Pancreas (tissue), 10 donors: ENCODE results near the gene MAPK8IP2. TPM values are rescaled to one million over a fixed set of nuclear protein-coding genes. Genes with fewer than 3 reads are reported as not detected.

Source experiments
- ATAC-seq, 4 donors: fragments of 200-7000 bp; cut with Tn5 transposase; one replicate each; pipeline versions ENCODE4 v1.8.0 to v1.9.1; 2020; ENCODE audit warnings: mild to moderate bottlenecking in 4 of 4, moderate library complexity in 4 of 4
- DNase-seq, 6 donors: peaks; one replicate each; pipeline ENCODE4 v3.0.0-alpha.2; 2020
- FAIRE-seq: peaks from 2 replicates; lab custom pipeline; 2012; peaks lifted over from hg19 to GRCh38; lab: Jason Lieb, UNC
- H3K27ac ChIP-seq, 4 donors: fragments of 200-600 bp; sonication (generic); 1 replicate in 3 of 4; 2 replicates in 1 of 4; pipeline versions ENCODE4 v1.5.0 to v1.8.0; 2020
- H3K27me3 ChIP-seq, 4 donors: fragments of 200-600 bp; one replicate each; pipeline ENCODE4 v1.8.0; 2021
- H3K36me3 ChIP-seq, 3 donors: fragments of 200-600 bp; sonication (generic) in 1 of 3; one replicate each; pipeline versions ENCODE4 v1.5.0 to v1.8.0; 2020 to 2021
- H3K4me1 ChIP-seq, 3 donors: fragments of 200-600 bp; one replicate each; pipeline ENCODE4 v1.8.0; 2021
- H3K4me3 ChIP-seq, 4 donors: fragments of 200-600 bp; sonication (generic) in 2 of 4; one replicate each; pipeline versions ENCODE4 v1.5.0 to v1.8.0; 2020 to 2021
- H3K9me3 ChIP-seq, 4 donors: fragments of 200-600 bp; one replicate each; pipeline ENCODE4 v1.8.0; 2021
- WGBS, 2 donors: extraction: QIAGEN DNeasy Blood & Tissue Kit; methylation state at CpG; one replicate each; pipeline ENCODE4 v1.1.7; 2013; 5-methylcytosine and 5-hydroxymethylcytosine counted together
- intact Hi-C, 3 donors: fragments of 100-400 bp; cut with DNase I; formaldehyde crosslinking; loops; one replicate each; pipeline versions ENCODE4 v1.11.1 to v1.14.2; 2022
- polyA plus RNA-seq, 2 donors: library from polyadenylated mRNA; stranded (reverse); fragments of 200-250 nt; gene quantifications; one replicate each; pipeline ENCODE4 v1.2.3, GENCODE V29; 2013
- total RNA-seq, 6 donors: library from RNA; stranded (reverse); fragmentation: NEBNext Ultra II Directional in 4 of 6; extraction: Animal tissue kit (Norgen Biotek cat#: 25700) in 4 of 6; gene quantifications; one replicate each; pipeline versions ENCODE4 v1.2.1 to v1.2.4, GENCODE V29; 2021 to 2023
- TF ChIP-seq, protein P1 (sequence below), 4 donors: fragments of 200-600 bp; sonication (generic) in 3 of 4; IDR thresholded peaks; one replicate each; pipeline versions ENCODE4 v1.5.0 to v1.8.0; 2021; ENCODE audit warnings: antibody characterized with exemption in 4 of 4
- donor health status: healthy with polysubstance abuse.
- donor health status: DM: no; HTN: no; CAD: no; lungs with moderate emphysema.
- donor health status: DM: no; HTN: no; CAD: no.
- donor health status: control.
- donor health status: control.
- donor health status: Bipolar disorder and iron deficiency.
- donor health status: DM: yes; HTN: yes; CAD: no.
- donor health status: DM: no; HTN: no; CAD: no.
- donor health status: DM: no; HTN: no; CAD: no.
- donor health status: DM: yes; HTN: yes; CAD: no.

The MAPK8IP2 gene
- total and polyA plus RNA-seq, 8 donors: 1.4 to 10.0 (median 2.6) TPM

DNA sequence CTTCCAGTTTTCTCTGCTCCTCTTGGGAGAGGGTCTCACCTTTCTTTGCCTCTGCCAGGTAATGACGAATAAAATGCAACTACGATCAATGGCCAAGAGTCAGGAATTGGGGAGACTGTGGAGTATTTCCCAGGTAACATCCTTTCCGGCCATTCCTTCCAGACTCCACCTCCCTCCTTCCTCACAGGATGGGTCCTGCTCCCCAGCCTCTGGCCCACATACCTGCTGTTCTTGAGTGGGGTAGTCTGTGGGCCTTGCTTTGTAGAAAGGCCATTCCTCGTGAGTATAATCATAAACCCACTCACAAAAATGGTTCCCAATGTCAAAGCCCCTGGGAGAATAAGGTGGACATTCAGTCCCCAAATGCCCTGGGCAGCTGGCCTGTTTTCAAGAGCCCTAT is 20.8 kb upstream of the MAPK8IP2 start:
- H3K27me3 ChIP-seq: no peaks in the 10 kb centered on the region
- peaks cover 0 to 10% (median 0%) of the 10 kb centered on the region in 3 donors for H3K4me1 ChIP-seq
- no peak for FAIRE-seq
- no peaks in the 10 kb centered on the region for H3K9me3 ChIP-seq
- no peaks in the 10 kb centered on the region for H3K36me3 ChIP-seq
- no peak for DNase-seq
- TF ChIP-seq, protein P1, sequence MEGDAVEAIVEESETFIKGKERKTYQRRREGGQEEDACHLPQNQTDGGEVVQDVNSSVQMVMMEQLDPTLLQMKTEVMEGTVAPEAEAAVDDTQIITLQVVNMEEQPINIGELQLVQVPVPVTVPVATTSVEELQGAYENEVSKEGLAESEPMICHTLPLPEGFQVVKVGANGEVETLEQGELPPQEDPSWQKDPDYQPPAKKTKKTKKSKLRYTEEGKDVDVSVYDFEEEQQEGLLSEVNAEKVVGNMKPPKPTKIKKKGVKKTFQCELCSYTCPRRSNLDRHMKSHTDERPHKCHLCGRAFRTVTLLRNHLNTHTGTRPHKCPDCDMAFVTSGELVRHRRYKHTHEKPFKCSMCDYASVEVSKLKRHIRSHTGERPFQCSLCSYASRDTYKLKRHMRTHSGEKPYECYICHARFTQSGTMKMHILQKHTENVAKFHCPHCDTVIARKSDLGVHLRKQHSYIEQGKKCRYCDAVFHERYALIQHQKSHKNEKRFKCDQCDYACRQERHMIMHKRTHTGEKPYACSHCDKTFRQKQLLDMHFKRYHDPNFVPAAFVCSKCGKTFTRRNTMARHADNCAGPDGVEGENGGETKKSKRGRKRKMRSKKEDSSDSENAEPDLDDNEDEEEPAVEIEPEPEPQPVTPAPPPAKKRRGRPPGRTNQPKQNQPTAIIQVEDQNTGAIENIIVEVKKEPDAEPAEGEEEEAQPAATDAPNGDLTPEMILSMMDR (IDR thresholded peaks at IDR 0.05): no peak
- 93 to 94% methylated on average over 4 of the region's 4 CpGs for WGBS, 2 donors
- intact Hi-C loops: no loop called here
- no peak overlapping the region for H3K27ac ChIP-seq
- no peak overlapping the region for H3K4me3 ChIP-seq
- no peak for ATAC-seq

DNA sequence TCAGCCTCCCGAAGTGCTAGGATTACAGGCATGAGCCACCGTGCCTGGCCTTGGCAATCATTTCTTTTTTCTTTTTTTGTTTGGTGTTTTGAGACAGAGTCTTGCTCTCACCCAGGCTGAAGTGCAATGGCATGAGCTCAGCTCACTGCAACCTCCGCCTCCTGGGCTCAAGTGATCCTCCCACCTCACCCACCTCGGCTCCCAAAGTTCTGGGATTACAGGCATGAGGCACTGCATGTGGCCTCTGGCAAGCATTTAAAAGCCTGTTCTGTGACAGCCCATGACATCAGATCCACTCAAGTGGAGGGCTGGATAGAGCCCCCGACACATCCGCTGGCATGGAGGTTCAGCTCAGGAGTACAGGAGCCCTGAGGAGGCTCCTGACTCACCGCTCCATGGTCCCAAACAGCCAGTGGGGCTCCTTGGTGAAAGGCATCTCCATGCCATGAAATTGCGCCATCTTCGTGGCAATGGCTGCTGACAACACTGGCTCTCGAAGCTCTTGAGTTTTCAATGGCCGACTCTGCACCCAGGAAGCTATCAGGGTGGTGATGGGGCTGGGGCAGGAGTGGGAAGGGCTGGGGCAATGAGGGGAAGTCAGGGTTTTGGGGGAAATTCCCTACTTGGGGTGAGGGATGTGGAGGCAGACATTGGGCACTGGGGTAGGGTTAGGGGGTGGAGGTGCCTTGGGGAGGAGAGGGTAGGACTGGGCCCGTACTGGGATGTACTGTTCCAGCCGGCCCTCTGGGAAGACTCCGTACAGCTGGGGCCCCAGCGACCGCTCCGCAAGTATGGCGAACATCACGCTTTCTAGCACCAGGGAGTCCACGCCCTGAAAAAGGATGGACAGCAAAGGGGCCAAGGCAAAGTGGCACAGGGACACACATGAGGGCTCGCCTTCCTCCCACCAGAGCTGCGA is 19.3 kb upstream of the MAPK8IP2 start:
- no peak overlapping the region for H3K27ac ChIP-seq
- 86 to 93% methylated on average over 22 of the region's 22 CpGs for WGBS, 2 donors
- ATAC-seq (no peak), FAIRE-seq (no peak), DNase-seq (peak in 2 of 6 donors; percentile 49 to 59)
- no peaks in the 10 kb centered on the region for H3K36me3 ChIP-seq
- TF ChIP-seq, protein P1 (IDR thresholded peaks at IDR 0.05): no peak
- H3K9me3 ChIP-seq: no peaks in the 10 kb centered on the region
- H3K4me3 ChIP-seq: peak overlapping the region; percentile 70 to 91 (median 88)
- H3K4me1 ChIP-seq: peaks cover 0 to 10% (median 0%) of the 10 kb centered on the region in 3 donors
- intact Hi-C loops: no loop called here
- H3K27me3 ChIP-seq: no peaks in the 10 kb centered on the region

DNA sequence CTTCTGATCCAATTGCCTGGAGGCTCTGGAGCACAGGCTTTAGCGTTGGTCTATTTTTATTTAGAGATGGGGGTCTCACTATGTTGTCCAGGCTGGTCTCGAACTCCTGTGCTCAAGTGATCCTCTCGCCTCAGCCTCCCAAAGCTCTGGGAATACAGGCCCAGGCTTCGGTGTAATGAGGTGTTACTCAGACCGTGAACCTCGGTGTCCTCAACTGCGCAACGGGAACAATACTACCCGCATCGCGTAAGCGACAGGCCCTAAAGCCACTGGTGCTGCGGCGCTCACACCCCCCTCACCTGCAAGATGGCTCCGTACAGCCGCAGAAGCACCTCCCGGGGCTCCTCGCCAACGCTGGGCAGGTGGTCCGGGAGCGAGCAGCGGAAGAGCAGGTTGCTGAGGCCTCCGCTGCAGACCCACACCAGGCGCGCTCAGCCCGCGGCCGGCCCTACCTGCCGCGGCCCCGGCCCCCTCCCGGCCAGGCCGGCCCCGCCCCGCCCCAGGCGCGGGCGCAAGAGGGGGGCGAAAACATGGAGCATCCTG is 18.6 kb upstream of the MAPK8IP2 start:
- TF ChIP-seq, protein P1 (IDR thresholded peaks at IDR 0.05): no peak
- H3K27me3 ChIP-seq: no peaks in the 10 kb centered on the region
- no peaks in the 10 kb centered on the region for H3K36me3 ChIP-seq
- H3K9me3 ChIP-seq: no peaks in the 10 kb centered on the region
- WGBS, 2 donors: 5 to 6% methylated on average over 35 to 39 of the region's 39 CpGs
- ATAC-seq: peak in 2 of 4 donors; percentile 62
- peak overlapping the region; percentile 96 to 99 (median 96) for H3K27ac ChIP-seq
- intact Hi-C loops: no loop called here
- peak in 1 of 6 donors; percentile 81 for DNase-seq
- FAIRE-seq: no peak
- peak overlapping the region; percentile 70 to 91 (median 88) for H3K4me3 ChIP-seq
- H3K4me1 ChIP-seq: peaks cover 0 to 10% (median 0%) of the 10 kb centered on the region in 3 donors

GRCh38 chr22:50582493-50583293 is 17.9 kb upstream of the MAPK8IP2 start, which contains the start of gene CHKB:
Gene CHKB (minus strand): TSS chr22:50582849. CDS start chr22:50582781, 68 bp downstream.
- DNase-seq: peak; percentile 98 to 100 (median 99)
- Histone ChIP-seq H3K4me3 (peak within 1 kb of the TSS; percentile 70 to 91 (median 88)), H3K27ac (peak within 1 kb of the TSS; percentile 96 to 99 (median 96)), H3K36me3 (no peaks in the 10 kb centered on the region), H3K9me3 (no peaks in the 10 kb centered on the region), H3K27me3 (no peaks in the 10 kb centered on the region), H3K4me1 (peaks cover 0 to 10% (median 0%) of the 10 kb centered on the region in 3 donors)
- peak; percentile 94 to 98 (median 94) for ATAC-seq
- TF ChIP-seq, protein P1 (IDR thresholded peaks at IDR 0.05): no peak
- FAIRE-seq: peak; percentile 93
- intact Hi-C loops: no loop called here
- WGBS, 2 donors: 0% methylated on average over 82 to 96 of the region's 96 CpGs
